HG02840 (cell line): ENCODE data around the gene SCFD2.
"Not testable (repeated sequence)": the region's sequence is repeated elsewhere in the genome, so short reads cannot be mapped to it uniquely, and the experiment has no call there.

Experiments
- ATAC-seq: cut with Tn5 transposase; IDR thresholded peaks from one replicate; pipeline ENCODE4 v1.9.1; 2021; ENCODE audit warnings: mild to moderate bottlenecking, moderate library complexity, moderate number of reproducible peaks; ENCODE audit not compliant: unreplicated experiment, low FRiP score

Gene SCFD2

DNA sequence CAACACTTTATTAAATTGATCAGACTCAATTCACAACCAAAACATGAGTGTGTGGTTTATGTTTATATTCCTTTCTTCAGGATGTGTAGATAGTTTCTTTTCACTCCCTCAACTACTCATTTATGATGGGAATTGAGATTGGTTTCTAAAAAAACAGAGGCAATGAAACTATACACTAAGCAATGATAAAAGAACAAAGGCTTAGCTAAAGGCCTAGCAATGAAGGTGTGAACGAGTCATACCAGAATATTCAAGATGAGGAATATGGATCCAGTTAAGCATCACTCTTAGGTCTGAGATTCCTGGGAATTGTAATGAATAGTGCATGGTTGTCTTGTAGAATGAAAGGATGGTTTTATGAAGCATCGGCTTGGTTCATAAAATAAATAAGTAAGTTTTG is 521.3 kb downstream of the SCFD2 start:
- no peak for ATAC-seq

DNA sequence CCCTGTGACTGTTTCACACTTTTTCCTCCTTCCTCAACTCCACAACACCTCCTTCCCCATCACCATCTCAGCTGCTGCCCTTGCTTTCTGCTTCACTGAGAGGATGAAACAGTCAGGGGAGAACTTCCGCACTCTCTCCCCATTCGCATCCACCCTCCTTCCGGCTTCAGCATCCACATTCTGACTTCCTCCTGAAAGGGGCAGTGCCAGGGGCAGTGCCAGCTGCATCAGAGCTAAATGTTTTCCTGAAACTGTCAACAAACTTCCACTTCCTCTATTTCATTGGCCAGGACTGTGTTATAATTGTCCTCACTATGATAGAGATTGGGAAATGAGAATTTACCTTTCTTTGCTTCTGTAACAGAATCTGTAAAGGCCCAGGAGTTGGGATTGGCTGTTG is 521.9 kb downstream of the SCFD2 start:
- ATAC-seq = no peak

DNA sequence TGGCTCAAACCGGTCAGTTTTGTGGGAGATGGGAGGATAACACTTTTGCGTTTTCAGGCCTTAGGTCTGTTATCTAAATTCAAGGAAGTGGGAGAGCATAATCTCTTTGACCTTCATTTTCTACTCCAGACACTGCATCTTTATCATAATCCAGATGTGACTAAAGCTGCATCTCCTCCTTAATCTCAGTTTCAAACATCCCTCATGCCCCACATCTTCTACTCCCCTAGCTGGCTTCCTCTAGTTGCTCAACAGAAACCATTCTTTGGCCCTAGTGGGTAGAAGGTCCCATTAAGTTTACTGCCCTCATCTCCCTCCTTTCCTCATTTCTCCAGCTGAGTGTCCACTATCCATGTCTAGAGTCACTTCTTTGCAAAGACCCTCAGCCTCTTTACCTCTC is 522.5 kb downstream of the SCFD2 start:
- ATAC-seq = no peak

DNA sequence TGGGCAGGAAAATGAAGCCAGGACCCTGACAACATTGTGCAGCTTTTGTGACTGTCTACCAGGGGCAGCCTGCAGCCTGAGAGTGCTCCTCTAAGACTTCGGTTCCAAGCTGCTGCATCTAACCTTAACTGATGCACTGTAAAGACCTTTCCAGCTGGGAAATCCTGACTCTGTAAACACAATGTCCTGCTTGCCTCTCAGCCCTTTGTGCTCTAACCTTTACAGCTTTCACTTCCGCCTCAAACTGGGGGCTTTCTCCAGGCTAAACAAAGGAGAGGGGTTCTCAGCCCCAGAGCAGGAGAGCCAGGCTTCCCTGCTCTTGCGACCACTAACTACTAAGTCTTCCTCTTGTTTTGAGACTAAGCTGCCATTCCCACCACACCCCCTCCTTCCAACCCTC is 523.1 kb downstream of the SCFD2 start:
- no peak for ATAC-seq

- ATAC-seq = no peak
Observed at GRCh38 chr4:52841682-52842456, 524.0 kb downstream of the SCFD2 start.

DNA sequence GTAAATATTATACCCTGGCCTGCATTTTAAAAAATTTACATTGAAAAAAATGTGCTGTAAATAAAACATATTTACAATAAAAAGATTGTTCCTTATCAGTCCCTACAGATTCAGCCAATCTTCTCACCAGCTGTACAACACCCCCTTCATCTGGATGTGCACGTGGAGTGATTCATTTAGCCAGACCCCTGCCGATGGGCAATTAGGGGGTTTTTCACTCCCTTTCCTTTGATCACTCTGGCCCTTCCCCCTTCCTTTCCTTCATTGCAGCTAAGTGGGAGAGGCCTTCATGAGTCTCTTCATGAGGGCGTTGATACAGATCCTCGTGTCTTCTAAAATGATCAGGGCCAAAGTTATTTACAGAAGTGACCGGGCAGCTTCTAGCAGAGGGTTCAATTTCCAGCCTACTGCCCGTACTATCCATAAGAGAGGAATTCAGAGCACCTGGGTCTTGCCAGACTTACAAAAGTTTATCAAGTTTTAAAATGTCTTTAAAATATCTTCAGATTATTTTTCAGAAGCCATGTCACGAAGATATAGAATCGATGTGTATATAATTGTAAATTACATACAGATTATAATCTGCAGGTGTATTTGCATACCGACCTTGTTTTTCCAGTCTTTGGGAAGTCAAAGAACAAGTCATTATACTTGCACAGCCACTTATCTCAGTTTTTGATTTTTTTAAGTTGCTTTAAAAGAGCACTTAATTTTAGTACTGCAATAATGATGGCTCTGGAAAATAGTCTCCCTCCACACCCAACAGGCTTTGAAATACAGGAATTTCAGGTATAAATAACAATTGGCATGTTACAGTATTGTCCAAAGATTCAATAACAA is 525.1 kb downstream of the SCFD2 start:
- ATAC-seq = no peak

DNA sequence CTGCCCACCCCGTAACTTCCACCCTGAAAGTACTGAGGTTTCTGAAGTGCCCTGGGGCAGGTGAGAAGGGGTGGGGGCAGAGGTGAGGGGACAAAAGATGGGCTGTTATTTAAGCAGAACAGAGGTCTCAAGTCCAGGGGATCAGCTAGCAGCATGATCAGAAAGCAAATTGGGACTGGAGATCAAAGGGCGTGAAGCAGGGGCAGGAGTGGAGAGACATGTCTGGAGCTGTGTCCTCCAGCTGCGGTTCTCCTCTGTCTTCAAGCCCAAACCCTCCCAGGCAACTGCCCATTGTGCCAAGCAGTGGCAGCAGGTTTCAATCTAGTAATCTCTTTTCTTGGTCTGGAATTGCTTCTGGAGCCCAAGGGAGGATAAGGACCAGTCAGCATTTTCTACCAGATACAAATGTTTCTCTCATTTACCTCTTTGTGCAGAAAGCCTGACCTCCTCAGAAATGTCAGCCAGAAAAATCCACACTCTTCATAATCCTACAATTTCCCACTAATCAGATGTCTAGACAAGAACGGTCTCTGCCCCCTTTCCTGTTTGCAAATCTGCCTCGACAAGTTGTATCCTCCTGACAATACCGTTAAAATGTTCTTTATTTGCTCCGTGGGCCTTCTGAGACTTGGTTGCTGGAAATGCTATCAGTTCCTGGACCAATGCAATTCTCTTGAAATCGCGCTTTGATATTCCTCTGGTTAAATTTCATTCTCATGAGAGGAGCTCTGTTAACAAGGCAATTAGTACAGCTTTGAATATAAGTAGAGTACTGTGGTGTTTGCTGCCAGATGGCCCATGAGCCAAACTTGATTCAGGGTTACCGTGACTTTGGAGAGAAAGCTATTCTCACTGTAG is 526.9 kb downstream of the SCFD2 start:
- ATAC-seq = no peak

DNA sequence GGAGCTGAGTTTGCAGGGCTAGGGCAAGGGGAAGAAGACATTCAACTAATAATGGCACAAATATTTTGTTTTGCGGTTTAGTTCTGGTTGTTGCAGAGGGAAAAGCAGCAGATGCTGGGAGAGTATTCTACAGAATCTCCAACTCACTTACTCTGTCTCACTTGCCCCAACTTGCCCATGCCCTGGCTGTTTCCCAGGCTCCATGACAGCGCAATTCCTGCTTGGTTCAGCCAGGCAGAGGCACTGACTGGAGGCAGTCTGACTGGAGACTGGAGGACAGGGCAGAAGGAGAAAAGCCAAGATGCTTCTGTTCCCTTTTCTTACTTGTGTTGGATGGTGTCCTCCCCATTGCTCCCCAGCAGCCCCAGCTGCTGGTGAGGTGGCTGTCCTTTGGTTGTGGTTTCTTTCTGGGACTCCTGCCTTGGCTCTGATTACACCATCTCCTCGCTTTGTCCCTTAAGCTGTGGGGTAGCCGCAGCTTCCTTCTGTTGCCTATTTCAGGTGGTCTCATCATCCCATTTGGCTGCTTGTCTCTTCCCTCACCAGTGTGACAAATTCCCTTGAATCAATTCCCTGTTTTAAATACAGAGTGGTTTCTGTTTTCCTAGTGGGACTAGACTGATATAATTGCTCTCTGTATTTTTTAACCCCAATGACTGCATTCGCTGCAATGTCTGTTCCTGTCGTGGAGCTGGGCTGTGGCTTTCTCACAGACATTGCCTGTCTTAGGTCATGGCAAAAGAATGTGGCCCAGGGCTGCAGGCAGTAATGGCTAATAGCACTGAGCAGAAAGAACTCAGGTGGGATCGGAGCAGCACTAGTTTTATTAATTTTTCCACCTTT is 527.9 kb downstream of the SCFD2 start:
- no peak for ATAC-seq

GRCh38 chr4:52836678-52837077 is 529.2 kb downstream of the SCFD2 start:
- no peak for ATAC-seq

GRCh38 chr4:52836120-52836519 is 529.7 kb downstream of the SCFD2 start:
- ATAC-seq = no peak

- ATAC-seq = not testable (repeated sequence)
Observed at GRCh38 chr4:52834641-52835456, 531.0 kb downstream of the SCFD2 start.

DNA sequence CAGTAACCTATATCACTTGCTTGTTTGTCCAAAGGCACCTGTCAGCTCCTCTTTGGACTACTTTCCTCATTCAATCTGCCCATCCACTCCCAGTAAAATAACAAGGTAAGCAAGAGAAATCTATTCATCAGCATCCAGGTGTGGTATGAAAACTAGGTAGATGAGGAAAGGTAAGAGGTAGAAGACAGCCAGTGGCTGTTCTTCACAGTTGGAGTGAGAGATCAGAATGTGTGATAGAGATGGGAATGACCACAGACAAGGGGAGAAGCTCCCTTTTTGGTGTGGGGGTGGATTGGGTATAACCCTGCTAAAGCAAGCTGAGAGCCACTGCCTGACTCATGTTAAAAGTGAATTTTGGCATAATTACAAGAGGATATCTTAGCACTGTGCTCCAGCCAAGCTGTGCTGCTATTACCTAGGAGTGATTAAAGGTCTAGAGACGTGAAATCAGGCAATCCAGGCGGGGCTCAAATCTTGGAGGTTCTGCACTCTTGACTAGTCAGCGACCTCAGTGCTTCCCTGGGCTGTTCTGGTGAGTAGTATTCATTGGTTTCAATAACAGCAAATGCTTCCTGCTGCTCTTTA is 531.8 kb downstream of the SCFD2 start:
- no peak for ATAC-seq

DNA sequence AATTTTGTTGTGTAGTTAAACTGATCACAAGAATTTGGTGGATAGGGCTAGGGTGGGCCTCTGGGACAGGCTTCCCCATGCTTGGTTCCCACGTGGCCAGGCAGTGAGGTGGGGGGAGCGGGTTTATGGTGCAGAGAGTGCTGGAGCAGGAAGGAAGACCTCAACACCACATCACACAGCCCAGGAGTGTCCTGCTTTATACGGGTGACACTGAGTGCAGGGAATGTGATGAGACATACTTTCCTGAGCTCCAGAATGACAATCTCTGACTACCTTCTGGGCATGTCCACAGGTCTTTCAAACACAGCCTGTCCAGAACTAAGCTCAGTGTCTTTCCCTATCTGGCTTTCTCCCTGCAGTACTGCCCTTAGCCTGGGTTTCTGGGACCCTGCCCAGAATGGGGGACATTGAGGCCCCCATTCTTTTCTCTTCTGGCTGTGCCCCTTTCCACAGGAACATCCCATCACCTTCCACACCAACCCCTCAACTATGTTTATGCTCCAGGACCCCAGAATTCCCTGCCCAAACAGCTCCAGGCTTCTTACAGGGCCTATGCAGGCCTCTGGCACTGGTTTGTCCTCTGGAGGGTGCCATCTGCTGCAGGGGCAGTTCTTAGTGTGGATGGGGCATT is 540.3 kb downstream of the SCFD2 start:
- no peak for ATAC-seq

DNA sequence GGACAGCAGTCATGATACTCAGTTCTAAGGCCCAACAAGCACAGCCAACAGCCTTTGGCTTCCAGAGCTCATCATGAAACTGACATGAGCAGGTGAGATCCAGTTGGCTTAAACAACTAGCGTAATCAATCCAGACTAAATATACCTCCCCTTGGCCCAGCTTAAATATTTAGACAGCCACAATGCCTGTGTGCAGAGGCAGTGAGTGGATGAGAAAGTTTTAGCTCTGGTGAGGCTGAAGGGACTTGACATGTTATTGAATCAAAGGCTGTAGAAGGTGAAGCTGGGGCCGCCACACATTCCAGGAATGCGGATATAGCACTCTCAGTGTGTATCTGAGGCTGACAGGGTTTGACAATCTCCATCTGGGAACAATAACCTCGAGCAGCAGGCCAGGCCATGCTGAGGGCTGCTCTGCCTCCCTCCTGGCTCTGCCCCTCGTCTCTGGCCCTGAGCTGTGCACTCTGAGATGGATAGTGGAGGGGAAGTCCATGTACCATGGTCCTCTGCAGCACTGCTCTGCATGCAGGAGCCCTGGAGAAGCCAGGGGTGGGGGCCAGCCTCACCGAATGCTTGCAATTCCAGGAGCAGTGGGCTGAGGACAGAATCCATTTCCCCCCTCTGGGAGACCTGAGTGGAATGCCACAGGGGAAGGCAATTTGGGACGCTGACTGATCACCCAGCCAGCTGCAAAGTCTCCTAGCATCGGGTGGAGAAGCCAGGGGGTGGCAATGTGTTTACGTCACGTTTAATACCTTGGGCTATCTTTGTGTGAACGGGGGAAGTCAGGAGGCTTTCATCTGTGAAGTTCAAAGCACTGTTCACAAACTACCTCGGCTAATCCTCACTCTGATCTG is 541.0 kb downstream of the SCFD2 start:
- no peak for ATAC-seq

GRCh38 chr4:52824270-52824602 is 541.6 kb downstream of the SCFD2 start:
- ATAC-seq = no peak

DNA sequence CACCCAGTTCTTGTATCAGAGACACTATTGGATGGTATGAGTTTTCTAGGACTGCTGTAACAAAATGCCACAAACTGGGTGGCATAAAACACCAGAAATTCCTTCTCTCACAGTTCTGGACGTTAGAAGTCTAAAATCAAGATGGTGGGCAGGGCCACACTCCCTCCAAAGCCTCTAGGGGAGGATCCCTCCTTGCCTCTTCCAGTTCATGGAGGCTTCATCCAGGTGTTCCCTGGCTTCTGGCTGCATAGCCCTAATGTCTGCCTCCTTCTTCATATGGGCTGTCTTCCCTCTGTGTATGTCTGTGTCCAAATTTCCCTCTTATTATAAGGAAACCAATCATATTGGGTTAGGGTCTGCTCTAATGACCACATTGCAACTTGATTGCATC is 542.2 kb downstream of the SCFD2 start:
- no peak for ATAC-seq
